Measurements from ENCODE around the gene EFNA5. TPM values are rescaled to one million over a fixed set of nuclear protein-coding genes. Genes with fewer than 3 reads are reported as not detected.

EFNA5 gene
- total RNA-seq, 1 experiment from 2014 or later = 1.5 TPM

DNA sequence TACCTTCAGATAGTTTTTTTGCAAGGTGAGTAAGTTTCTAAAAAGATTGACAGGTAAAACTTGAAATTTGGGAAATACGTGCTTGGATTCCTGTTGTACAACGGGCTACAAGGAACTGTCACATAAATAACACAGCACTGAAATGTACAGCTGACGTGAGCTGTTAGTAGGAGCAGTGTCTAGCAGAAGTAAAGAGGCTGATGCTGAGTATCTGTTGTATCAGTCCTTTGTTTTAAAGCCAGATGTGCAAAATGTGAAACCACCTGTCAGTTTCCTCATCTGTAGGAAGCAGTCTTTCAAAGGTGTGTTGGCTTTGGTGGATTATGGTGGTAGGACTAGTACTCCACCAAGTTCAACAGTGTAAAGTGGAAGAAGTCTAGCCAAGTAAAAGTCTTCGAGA, 122.3 kb downstream of the EFNA5 start:
- Histone ChIP-seq H3K27me3 (replicated peaks; ENCODE audit: control insufficient read depth, insufficient read depth, low read length) (no peaks in the 10 kb centered on the region), H3K9me3 (no peaks in the 10 kb centered on the region), H3K36me3 (ENCODE audit: control insufficient read depth, insufficient read depth, low read length) (no peaks in the 10 kb centered on the region), H3K4me1 (no peaks in the 10 kb centered on the region), H3K4me3 (ENCODE audit: low read depth, low read length) (no peak overlapping the region)
- ChIA-PET POLR2A (no interaction called here), CTCF (no interaction called here)
- Mint-ChIP-seq H3K9me3 (ENCODE audit: unreplicated experiment) (no peaks in the 10 kb centered on the region), H3K27ac (ENCODE audit: unreplicated experiment) (no peak overlapping the region), H3K4me3 (ENCODE audit: unreplicated experiment) (no peak overlapping the region), H3K4me1 (ENCODE audit: low read depth, unreplicated experiment) (no peaks in the 10 kb centered on the region), H3K27me3 (ENCODE audit: insufficient read depth, unreplicated experiment) (no peaks in the 10 kb centered on the region), H3K36me3 (ENCODE audit: insufficient read depth, unreplicated experiment) (no peaks in the 10 kb centered on the region)
- intact Hi-C loops (cut with micrococcal nuclease; ENCODE audit: unreplicated experiment) = no loop called here
- no peak for DNase-seq
- BruUV-seq (replicated peaks) = no TSS peak
- TF ChIP-seq CTCF (IDR thresholded peaks at IDR 0.05; ENCODE audit: insufficient read depth in 1 of 2, low read depth in 1 of 2, low read length in 1 of 2, severe bottlenecking in 1 of 2, unreplicated experiment in 1 of 2) = no peak

DNA sequence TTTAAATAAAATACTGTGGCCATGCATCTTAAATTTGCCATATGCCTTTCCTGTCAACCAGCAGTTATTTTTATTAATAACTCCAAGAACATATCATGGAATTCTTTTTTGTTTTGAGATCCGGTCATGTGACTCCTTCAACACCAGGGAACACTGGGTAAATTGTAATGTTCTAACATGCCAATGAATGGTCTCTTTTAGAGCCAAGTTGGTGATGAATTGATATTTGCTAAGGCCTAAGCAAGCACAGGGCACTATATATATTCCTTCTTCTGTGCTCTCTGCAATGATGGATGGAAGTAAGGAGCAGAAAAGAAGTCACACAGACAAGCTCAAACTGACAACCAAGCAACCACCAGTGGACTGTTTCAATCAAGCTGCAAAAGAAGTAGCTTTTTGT, 124.0 kb downstream of the EFNA5 start:
- no peak overlapping the region for H3K27ac Mint-ChIP-seq (ENCODE audit: unreplicated experiment)
- H3K4me3 Mint-ChIP-seq (ENCODE audit: unreplicated experiment) = no peak overlapping the region
- Histone ChIP-seq H3K4me3 (ENCODE audit: low read depth, low read length) (no peak overlapping the region), H3K36me3 (ENCODE audit: control insufficient read depth, insufficient read depth, low read length) (no peaks in the 10 kb centered on the region), H3K27me3 (replicated peaks; ENCODE audit: control insufficient read depth, insufficient read depth, low read length) (no peaks in the 10 kb centered on the region), H3K9me3 (no peaks in the 10 kb centered on the region), H3K4me1 (peaks cover 10% of the 10 kb centered on the region; the same call in 1 of the 2 replicates)
- H3K36me3 Mint-ChIP-seq (ENCODE audit: insufficient read depth, unreplicated experiment) = no peaks in the 10 kb centered on the region
- intact Hi-C loops (cut with micrococcal nuclease; ENCODE audit: unreplicated experiment) = no loop called here
- no peaks in the 10 kb centered on the region for H3K4me1 Mint-ChIP-seq (ENCODE audit: low read depth, unreplicated experiment)
- no peaks in the 10 kb centered on the region for H3K27me3 Mint-ChIP-seq (ENCODE audit: insufficient read depth, unreplicated experiment)
- no peaks in the 10 kb centered on the region for H3K9me3 Mint-ChIP-seq (ENCODE audit: unreplicated experiment)
- no TSS peak for BruUV-seq (replicated peaks)
- POLR2A ChIA-PET = no interaction called here
- no peak for TF ChIP-seq CTCF (IDR thresholded peaks at IDR 0.05; ENCODE audit: insufficient read depth in 1 of 2, low read depth in 1 of 2, low read length in 1 of 2, severe bottlenecking in 1 of 2, unreplicated experiment in 1 of 2)
- no peak for DNase-seq
- CTCF ChIA-PET = no interaction called here

DNA sequence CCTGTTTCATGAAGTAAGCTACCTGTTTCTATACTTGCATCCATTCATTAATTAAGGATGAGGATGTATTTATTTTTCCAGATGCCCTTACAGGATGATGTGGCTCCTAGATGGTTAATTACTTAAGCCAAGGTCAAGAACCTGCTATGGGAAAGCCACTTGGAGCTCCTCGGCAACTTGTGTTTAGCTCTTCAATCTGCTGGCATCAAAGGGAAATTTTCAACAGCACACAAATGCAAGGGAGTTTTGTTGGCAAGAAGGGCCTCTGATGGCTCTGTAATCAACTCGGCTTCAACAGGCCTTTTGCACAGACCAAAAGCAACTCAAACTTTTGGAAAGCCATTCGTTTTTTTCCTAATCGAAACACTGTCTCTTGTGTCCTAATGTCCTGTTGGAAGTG, 125.3 kb downstream of the EFNA5 start:
- Histone ChIP-seq H3K4me3 (ENCODE audit: low read depth, low read length) (no peak overlapping the region), H3K4me1 (peaks cover 10% of the 10 kb centered on the region; the same call in 1 of the 2 replicates), H3K27me3 (replicated peaks; ENCODE audit: control insufficient read depth, insufficient read depth, low read length) (no peaks in the 10 kb centered on the region), H3K36me3 (ENCODE audit: control insufficient read depth, insufficient read depth, low read length) (no peaks in the 10 kb centered on the region), H3K9me3 (no peaks in the 10 kb centered on the region)
- ChIA-PET CTCF (interaction anchor here (1.1 kb wide), 1 partner anchor 27 kb away, joined by 4 read pairs; no protein-coding TSS in a partner anchor), POLR2A (no interaction called here)
- TF ChIP-seq CTCF (IDR thresholded peaks at IDR 0.05; ENCODE audit: insufficient read depth in 1 of 2, low read depth in 1 of 2, low read length in 1 of 2, severe bottlenecking in 1 of 2, unreplicated experiment in 1 of 2) = no peak
- H3K36me3 Mint-ChIP-seq (ENCODE audit: insufficient read depth, unreplicated experiment) = no peaks in the 10 kb centered on the region
- no peak for DNase-seq
- intact Hi-C loops (cut with micrococcal nuclease; ENCODE audit: unreplicated experiment) = no loop called here
- no peaks in the 10 kb centered on the region for H3K9me3 Mint-ChIP-seq (ENCODE audit: unreplicated experiment)
- no peak overlapping the region for H3K27ac Mint-ChIP-seq (ENCODE audit: unreplicated experiment)
- no peaks in the 10 kb centered on the region for H3K4me1 Mint-ChIP-seq (ENCODE audit: low read depth, unreplicated experiment)
- no peak overlapping the region for H3K4me3 Mint-ChIP-seq (ENCODE audit: unreplicated experiment)
- H3K27me3 Mint-ChIP-seq (ENCODE audit: insufficient read depth, unreplicated experiment) = no peaks in the 10 kb centered on the region
- BruUV-seq (replicated peaks) = no TSS peak
